Lung microvascular endothelial cell (primary cell): ENCODE results near the gene RPL32. TPM values are rescaled to one million over a fixed set of nuclear protein-coding genes. Genes with fewer than 3 reads are reported as not detected.

Experiments
- total RNA-seq: library from RNA; depleted of rRNA; stranded (reverse); fragments of >200 nt; gene quantifications from 2 replicates; pipeline ENCODE4 v1.2.1, GENCODE V29; 2014

Gene RPL32
- total RNA-seq, 1 donor from 2014 or later = 1,065 TPM

Other genes with a start within 250 kb of the RPL32 start
- 74.8 and 84.7 TPM in 2 replicates for gene RAF1, start 177.4 kb downstream of the RPL32 start, total RNA-seq
- not detected in 2 replicates for gene TMEM40, start 82.3 kb downstream of the RPL32 start, total RNA-seq
- gene CAND2, start 44.9 kb downstream of the RPL32 start, total RNA-seq = 0.60 and 1.5 TPM in 2 replicates
- gene IQSEC1, start 231.9 kb upstream of the RPL32 start, total RNA-seq = 28.8 and 63.7 TPM in 2 replicates